Adrenal gland (tissue), 5 donors: ENCODE data around the gene ANK3.

Experiments used
- CTCF ChIP-seq, 6 experiments: fragments of 450-650 bp in 4 of 6; fragments of 200-600 bp in 2 of 6; sonication (generic) in 1 of 6; IDR thresholded peaks; 1 replicate in 5 of 6; 2 replicates in 1 of 6; pipeline versions ENCODE4 v1.5.1 to v1.8.0; 2016 to 2021; ENCODE audit warnings: antibody characterized with exemption in 6 of 6, mild to moderate bottlenecking in 2 of 6, moderate library complexity in 1 of 6
- POLR2A ChIP-seq, 2 donors: fragments of 450-650 bp; IDR thresholded peaks; one replicate each; pipeline ENCODE4 v1.6.1; 2017; ENCODE audit warnings: antibody characterized with exemption in 2 of 2, mild to moderate bottlenecking in 2 of 2, moderate library complexity in 1 of 2
- donor health status: DM: no; HTN: no; CAD: no.

- no peak for TF ChIP-seq CTCF (IDR thresholded peaks at IDR 0.05)
- TF ChIP-seq POLR2A (IDR thresholded peaks at IDR 0.05): no peak
These were observed 22.7 kb downstream of the ANK3 start for GRCh38 chr10:60367024-60367423.
